ENCODE measurements around the gene CAMSAP2.

Gene CAMSAP2, protein sequence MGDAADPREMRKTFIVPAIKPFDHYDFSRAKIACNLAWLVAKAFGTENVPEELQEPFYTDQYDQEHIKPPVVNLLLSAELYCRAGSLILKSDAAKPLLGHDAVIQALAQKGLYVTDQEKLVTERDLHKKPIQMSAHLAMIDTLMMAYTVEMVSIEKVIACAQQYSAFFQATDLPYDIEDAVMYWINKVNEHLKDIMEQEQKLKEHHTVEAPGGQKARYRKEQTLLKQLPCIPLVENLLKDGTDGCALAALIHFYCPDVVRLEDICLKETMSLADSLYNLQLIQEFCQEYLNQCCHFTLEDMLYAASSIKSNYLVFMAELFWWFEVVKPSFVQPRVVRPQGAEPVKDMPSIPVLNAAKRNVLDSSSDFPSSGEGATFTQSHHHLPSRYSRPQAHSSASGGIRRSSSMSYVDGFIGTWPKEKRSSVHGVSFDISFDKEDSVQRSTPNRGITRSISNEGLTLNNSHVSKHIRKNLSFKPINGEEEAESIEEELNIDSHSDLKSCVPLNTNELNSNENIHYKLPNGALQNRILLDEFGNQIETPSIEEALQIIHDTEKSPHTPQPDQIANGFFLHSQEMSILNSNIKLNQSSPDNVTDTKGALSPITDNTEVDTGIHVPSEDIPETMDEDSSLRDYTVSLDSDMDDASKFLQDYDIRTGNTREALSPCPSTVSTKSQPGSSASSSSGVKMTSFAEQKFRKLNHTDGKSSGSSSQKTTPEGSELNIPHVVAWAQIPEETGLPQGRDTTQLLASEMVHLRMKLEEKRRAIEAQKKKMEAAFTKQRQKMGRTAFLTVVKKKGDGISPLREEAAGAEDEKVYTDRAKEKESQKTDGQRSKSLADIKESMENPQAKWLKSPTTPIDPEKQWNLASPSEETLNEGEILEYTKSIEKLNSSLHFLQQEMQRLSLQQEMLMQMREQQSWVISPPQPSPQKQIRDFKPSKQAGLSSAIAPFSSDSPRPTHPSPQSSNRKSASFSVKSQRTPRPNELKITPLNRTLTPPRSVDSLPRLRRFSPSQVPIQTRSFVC (N-terminal part only)

DNA sequence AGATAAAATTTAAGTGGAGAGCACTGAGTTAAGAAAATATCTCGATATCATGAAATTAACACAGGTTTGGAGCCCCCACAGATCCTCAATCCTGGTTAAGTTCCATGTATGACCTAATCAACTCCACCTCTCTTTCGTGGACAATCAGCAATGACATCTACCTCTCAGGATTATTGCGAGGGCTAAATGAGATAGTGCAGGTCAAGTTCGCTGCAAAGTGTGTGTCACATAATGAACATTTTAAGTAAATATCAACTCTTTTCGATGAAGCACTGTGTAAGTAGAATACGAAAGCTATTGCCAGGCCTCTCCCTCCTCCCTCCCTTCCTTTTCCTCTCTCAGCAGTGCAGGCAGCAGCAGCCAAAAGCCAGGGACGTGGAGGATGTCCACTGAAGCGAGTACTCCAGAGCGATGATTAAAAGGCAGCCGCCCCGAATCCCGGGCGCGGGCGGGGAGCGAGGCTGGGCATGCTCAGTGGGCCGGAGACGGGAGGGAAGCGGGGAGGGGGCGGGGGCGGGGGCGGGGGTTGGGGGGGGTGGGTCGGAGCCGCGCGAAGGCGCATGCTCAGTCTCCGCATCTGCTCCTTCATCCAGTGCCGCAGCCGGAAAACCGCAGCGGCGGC is at the start of gene CAMSAP2:
TSS of gene CAMSAP2 (plus strand) at position 567 of the 622 bp plus-strand sequence. CDS start 935 bp downstream, outside the sequence.
- TF ChIP-seq, protein P1, sequence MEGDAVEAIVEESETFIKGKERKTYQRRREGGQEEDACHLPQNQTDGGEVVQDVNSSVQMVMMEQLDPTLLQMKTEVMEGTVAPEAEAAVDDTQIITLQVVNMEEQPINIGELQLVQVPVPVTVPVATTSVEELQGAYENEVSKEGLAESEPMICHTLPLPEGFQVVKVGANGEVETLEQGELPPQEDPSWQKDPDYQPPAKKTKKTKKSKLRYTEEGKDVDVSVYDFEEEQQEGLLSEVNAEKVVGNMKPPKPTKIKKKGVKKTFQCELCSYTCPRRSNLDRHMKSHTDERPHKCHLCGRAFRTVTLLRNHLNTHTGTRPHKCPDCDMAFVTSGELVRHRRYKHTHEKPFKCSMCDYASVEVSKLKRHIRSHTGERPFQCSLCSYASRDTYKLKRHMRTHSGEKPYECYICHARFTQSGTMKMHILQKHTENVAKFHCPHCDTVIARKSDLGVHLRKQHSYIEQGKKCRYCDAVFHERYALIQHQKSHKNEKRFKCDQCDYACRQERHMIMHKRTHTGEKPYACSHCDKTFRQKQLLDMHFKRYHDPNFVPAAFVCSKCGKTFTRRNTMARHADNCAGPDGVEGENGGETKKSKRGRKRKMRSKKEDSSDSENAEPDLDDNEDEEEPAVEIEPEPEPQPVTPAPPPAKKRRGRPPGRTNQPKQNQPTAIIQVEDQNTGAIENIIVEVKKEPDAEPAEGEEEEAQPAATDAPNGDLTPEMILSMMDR (IDR thresholded peaks at IDR 0.05): no peak
- Histone ChIP-seq H3K27me3 (peaks cover 100% of the 10 kb centered on the region), H3K4me1 (ENCODE audit: control insufficient read depth in 1 of 2, insufficient read depth in 1 of 2, low read depth in 1 of 2, low read length in 1 of 2) (peaks cover 11 to 21% of the 10 kb centered on the region in 2 experiments), H3K9me3 (no peaks in the 10 kb centered on the region), H3K4me3 (ENCODE audit: low read depth in 1 of 2, low read length in 1 of 2) (peak within 1 kb of the TSS; percentile 65 to 68), H3K36me3 (no peaks in the 10 kb centered on the region), H3K27ac (no peak within 1 kb of the TSS)

DNA sequence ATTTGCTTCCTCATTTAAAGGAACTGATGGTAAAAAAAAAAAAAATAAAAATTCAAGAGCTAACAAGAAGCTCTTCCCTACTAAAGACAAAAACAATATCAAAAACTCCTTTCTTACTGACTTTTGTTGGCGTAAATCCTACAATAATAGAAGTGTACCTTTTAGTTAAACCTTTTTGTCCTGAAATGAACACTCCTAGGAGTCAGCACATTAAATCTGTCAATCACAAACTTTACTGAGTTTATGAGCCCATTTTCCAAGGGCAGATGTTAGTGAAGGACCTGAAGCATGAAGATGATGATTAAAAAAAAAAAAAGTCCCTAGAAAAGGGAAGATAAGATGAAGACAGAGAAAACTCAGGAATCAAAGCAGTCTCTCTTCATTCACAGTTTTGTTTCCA is 46.4 kb upstream of the CAMSAP2 start:
- no peaks in the 10 kb centered on the region for H3K4me1 ChIP-seq (ENCODE audit: control insufficient read depth in 1 of 2, insufficient read depth in 1 of 2, low read depth in 1 of 2, low read length in 1 of 2)
- TF ChIP-seq, protein P1 (IDR thresholded peaks at IDR 0.05): no peak
- H3K9me3 ChIP-seq: no peaks in the 10 kb centered on the region
- no peaks in the 10 kb centered on the region for H3K27me3 ChIP-seq
- no peaks in the 10 kb centered on the region for H3K36me3 ChIP-seq
- H3K27ac ChIP-seq: no peak overlapping the region
- no peak overlapping the region for H3K4me3 ChIP-seq (ENCODE audit: low read depth in 1 of 2, low read length in 1 of 2)

DNA sequence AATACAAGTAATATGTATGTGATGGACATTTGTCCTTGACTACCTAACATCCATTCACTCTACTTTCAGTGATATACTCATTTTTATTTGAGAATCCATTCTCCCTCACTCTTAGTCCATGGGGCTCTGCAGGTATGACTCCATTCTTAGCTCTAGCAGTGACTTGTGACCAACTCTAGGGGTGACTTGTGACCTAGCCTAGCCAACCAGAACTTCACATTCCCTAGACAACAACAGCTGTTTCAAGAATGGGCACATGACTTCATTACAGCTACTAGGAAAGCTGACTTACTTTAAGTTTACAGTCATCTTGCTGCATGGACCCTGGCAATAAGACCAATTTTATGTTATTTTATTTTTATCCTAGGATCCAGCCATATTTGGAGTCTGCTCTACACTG is 45.4 kb upstream of the CAMSAP2 start:
- Histone ChIP-seq H3K27ac (no peak overlapping the region), H3K4me1 (ENCODE audit: control insufficient read depth in 1 of 2, insufficient read depth in 1 of 2, low read depth in 1 of 2, low read length in 1 of 2) (peaks cover 0 to 9% of the 10 kb centered on the region in 2 experiments), H3K9me3 (no peaks in the 10 kb centered on the region), H3K27me3 (no peaks in the 10 kb centered on the region), H3K36me3 (no peaks in the 10 kb centered on the region), H3K4me3 (ENCODE audit: low read depth in 1 of 2, low read length in 1 of 2) (no peak overlapping the region)
- TF ChIP-seq, protein P1 (IDR thresholded peaks at IDR 0.05): no peak

DNA sequence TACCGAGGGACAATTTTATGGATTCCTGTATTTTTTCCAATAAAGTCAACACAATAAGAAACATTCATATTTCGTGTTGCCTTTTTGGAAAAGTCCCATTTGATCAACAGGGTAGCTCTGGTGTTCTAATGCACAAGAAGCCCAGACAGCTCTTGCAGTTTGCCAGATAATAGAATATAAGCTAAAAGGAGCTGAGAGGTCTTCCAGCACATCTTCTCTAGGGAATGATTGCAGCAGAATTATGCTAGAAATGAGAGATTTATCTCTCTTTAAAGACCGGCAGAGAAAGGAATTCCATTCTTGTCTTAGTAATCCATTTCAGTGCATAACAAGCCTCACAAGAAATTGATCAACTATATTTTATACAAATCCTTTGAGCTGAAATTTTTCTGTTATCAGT is 44.0 kb upstream of the CAMSAP2 start:
- H3K27me3 ChIP-seq: no peaks in the 10 kb centered on the region
- no peak overlapping the region for H3K27ac ChIP-seq
- TF ChIP-seq, protein P1 (IDR thresholded peaks at IDR 0.05): no peak
- H3K4me1 ChIP-seq (ENCODE audit: control insufficient read depth in 1 of 2, insufficient read depth in 1 of 2, low read depth in 1 of 2, low read length in 1 of 2): peaks cover 0 to 10% of the 10 kb centered on the region in 2 experiments
- no peaks in the 10 kb centered on the region for H3K36me3 ChIP-seq
- no peak overlapping the region for H3K4me3 ChIP-seq (ENCODE audit: low read depth in 1 of 2, low read length in 1 of 2)
- H3K9me3 ChIP-seq: no peaks in the 10 kb centered on the region

DNA sequence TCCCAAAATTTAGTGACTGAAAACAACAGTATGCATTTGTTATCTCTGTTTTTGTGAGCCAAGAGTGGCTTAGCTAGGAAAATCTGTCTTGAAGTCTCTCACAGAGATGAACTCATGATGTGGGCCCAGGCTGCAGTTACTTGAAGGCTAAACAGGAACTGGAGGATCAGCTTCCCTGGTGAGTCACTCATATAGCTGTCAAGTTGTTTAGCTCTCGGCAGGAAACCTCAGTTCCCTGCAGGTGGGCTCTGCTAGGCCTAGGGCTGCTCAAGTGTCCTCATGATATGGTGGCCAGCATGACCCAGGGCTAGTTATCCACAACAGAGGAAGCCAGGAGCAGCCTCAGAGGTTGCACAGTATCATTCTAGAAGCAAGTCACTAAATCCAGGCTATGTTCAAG is 38.8 kb upstream of the CAMSAP2 start:
- Histone ChIP-seq H3K4me1 (ENCODE audit: control insufficient read depth in 1 of 2, insufficient read depth in 1 of 2, low read depth in 1 of 2, low read length in 1 of 2) (peaks cover 0 to 10% of the 10 kb centered on the region in 2 experiments), H3K27ac (no peak overlapping the region), H3K27me3 (no peaks in the 10 kb centered on the region), H3K4me3 (ENCODE audit: low read depth in 1 of 2, low read length in 1 of 2) (no peak overlapping the region), H3K36me3 (no peaks in the 10 kb centered on the region), H3K9me3 (no peaks in the 10 kb centered on the region)
- TF ChIP-seq, protein P1 (IDR thresholded peaks at IDR 0.05): no peak

Data from neutrophil (primary cell).